22Rv1 (cell line): Measurements from ENCODE around the gene RELA.

ENCODE experiments used
- CTCF ChIP-seq: fragments of 450-650 bp; IDR thresholded peaks from 2 replicates; pipeline ENCODE4 v1.5.1; 2017; ENCODE audit warnings: mild to moderate bottlenecking
- ZFX ChIP-seq: fragments of 450-650 bp; IDR thresholded peaks from 2 replicates; pipeline ENCODE4 v1.6.1; 2017; ENCODE audit warnings: antibody characterized with exemption, borderline replicate concordance

- TF ChIP-seq CTCF (no peak), ZFX (no peak)
These were observed 11.5 kb downstream of the RELA start for GRCh38 chr11:65651339-65651588.
